Testis (tissue), 3 donors: ENCODE data around the gene ZNF581. TPM values are rescaled to one million over a fixed set of nuclear protein-coding genes. Genes with fewer than 3 reads are reported as not detected.
A peak's percentile ranks its signal among the peaks of the same experiment; 100 is the strongest.

Experiments used
- DNase-seq: peaks from one replicate; pipeline ENCODE4 v3.0.0-alpha.2; 2019
- H3K27ac ChIP-seq, 2 donors: fragments of 200-600 bp; sonication (generic); one replicate each; pipeline ENCODE4 v1.5.1; 2019
- H3K27me3 ChIP-seq: fragments of 200-600 bp; sonication (generic); one replicate; pipeline ENCODE4 v1.5.1; 2019
- H3K36me3 ChIP-seq: fragments of 200-600 bp; sonication (generic); one replicate; pipeline ENCODE4 v1.5.1; 2017; ENCODE audit warnings: low read depth; ENCODE audit errors: missing control alignments
- H3K4me1 ChIP-seq: fragments of 200-600 bp; sonication (generic); one replicate; pipeline ENCODE4 v1.5.1; 2019
- H3K4me3 ChIP-seq, 2 donors: fragments of 200-600 bp; sonication (generic); one replicate each; pipeline ENCODE4 v1.5.1; 2017 to 2019
- H3K9me3 ChIP-seq: fragments of 200-600 bp; sonication (generic); one replicate; pipeline ENCODE4 v1.5.1; 2017
- POLR2A ChIP-seq: fragments of 450-650 bp; IDR thresholded peaks from one replicate; pipeline ENCODE4 v1.6.1; 2017; ENCODE audit warnings: antibody characterized with exemption, mild to moderate bottlenecking, moderate library complexity
- WGBS, 2 donors: methylation state at CpG; one replicate each; pipeline ENCODE4 v1.1.5; 2018; 5-methylcytosine and 5-hydroxymethylcytosine counted together
- intact Hi-C: fragments of 100-400 bp; cut with DNase I; formaldehyde crosslinking; loops from one replicate; pipeline ENCODE4 v1.15.1; 2023; ENCODE audit warnings: low total_unique reads
- polyA plus RNA-seq: library from polyadenylated mRNA; stranded (reverse); fragments of 350-450 nt; fragmentation: Illumina TruSeq; extraction: RNeasy Lipid Tissue Mini Kit (QIAGEN cat#74804); gene quantifications from one replicate; pipeline ENCODE4 v1.2.3, GENCODE V29; 2014; ENCODE audit warnings: low read depth, low replicate concordance; ENCODE audit not compliant: insufficient read depth
- total RNA-seq, 2 donors: library from RNA; depleted of rRNA; stranded (reverse); fragments of >200 nt; gene quantifications; one replicate each; pipeline ENCODE4 v1.2.3, GENCODE V29; 2016
- TF ChIP-seq, protein P1 (sequence below), 3 experiments: fragments of 450-650 bp in 2 of 3; fragments of 200-600 bp in 1 of 3; sonication (generic) in 1 of 3; IDR thresholded peaks; one replicate each; pipeline ENCODE4 v1.5.1; 2016 to 2019; ENCODE audit warnings: antibody characterized with exemption in 3 of 3, mild to moderate bottlenecking in 2 of 3, moderate library complexity in 1 of 3

Gene ZNF581
- total and polyA plus RNA-seq, 3 donors from 2014 or later = 17.3 to 31.2 (median 18.4) TPM

DNA sequence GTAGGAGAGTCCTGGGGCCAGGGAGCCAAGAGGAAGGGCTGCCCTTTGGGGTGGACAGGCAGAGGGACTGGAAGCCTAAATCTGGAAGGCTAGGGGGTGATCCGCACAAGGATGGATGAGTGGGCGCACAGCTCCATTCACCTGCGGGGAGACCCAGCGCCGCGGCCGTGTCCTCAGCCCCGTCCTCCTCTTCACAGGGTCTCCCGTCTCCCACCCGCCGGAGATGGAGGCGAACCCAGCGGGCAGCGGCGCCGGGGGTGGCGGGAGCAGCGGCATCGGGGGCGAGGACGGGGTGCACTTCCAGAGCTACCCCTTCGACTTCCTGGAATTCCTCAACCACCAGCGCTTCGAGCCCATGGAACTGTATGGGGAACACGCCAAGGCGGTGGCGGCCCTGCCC, 30.1 kb upstream of the ZNF581 start:
- Histone ChIP-seq H3K9me3 (no peaks in the 10 kb centered on the region), H3K4me3 (no peak overlapping the region), H3K36me3 (no peaks in the 10 kb centered on the region), H3K27ac (no peak overlapping the region), H3K27me3 (no peaks in the 10 kb centered on the region), H3K4me1 (peaks cover 12% of the 10 kb centered on the region)
- no peak for DNase-seq
- no peak for TF ChIP-seq POLR2A
- TF ChIP-seq, protein P1, sequence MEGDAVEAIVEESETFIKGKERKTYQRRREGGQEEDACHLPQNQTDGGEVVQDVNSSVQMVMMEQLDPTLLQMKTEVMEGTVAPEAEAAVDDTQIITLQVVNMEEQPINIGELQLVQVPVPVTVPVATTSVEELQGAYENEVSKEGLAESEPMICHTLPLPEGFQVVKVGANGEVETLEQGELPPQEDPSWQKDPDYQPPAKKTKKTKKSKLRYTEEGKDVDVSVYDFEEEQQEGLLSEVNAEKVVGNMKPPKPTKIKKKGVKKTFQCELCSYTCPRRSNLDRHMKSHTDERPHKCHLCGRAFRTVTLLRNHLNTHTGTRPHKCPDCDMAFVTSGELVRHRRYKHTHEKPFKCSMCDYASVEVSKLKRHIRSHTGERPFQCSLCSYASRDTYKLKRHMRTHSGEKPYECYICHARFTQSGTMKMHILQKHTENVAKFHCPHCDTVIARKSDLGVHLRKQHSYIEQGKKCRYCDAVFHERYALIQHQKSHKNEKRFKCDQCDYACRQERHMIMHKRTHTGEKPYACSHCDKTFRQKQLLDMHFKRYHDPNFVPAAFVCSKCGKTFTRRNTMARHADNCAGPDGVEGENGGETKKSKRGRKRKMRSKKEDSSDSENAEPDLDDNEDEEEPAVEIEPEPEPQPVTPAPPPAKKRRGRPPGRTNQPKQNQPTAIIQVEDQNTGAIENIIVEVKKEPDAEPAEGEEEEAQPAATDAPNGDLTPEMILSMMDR (IDR thresholded peaks at IDR 0.05) = no peak
- intact Hi-C loops = no loop called here
- 77 to 79% methylated on average over 19 to 27 of the region's 27 CpGs for WGBS, 2 donors

DNA sequence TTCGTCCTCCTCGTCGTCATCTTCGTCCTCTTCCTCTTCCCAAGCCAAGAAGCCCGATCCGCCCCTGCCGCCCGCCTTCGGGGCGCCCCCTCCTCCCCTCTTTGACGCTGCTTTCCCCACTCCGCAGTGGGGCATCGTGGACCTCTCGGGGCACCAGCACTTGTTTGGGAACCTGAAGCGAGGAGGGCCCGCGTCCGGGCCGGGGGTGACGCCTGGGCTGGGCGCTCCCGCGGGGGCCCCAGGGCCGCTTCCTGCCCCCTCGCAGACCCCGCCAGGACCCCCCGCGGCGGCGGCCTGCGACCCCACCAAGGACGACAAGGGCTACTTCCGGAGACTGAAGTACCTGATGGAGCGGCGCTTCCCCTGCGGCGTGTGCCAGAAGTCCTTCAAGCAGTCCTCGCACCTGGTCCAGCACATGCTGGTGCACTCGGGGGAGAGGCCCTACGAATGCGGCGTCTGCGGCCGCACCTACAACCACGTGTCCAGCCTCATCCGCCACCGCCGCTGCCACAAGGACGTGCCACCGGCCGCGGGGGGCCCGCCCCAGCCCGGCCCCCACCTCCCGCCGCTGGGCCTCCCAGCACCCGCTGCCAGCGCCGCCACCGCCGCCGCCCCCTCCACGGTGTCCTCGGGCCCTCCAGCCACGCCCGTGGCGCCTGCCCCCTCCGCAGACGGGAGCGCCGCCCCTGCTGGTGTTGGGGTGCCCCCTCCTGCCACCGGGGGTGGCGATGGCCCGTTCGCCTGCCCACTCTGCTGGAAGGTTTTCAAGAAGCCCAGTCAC, 29.3 kb upstream of the ZNF581 start:
- WGBS, 2 donors = 72 to 82% methylated on average over 50 to 67 of the region's 75 CpGs
- TF ChIP-seq, protein P1 (IDR thresholded peaks at IDR 0.05) = no peak
- TF ChIP-seq POLR2A = no peak

DNA sequence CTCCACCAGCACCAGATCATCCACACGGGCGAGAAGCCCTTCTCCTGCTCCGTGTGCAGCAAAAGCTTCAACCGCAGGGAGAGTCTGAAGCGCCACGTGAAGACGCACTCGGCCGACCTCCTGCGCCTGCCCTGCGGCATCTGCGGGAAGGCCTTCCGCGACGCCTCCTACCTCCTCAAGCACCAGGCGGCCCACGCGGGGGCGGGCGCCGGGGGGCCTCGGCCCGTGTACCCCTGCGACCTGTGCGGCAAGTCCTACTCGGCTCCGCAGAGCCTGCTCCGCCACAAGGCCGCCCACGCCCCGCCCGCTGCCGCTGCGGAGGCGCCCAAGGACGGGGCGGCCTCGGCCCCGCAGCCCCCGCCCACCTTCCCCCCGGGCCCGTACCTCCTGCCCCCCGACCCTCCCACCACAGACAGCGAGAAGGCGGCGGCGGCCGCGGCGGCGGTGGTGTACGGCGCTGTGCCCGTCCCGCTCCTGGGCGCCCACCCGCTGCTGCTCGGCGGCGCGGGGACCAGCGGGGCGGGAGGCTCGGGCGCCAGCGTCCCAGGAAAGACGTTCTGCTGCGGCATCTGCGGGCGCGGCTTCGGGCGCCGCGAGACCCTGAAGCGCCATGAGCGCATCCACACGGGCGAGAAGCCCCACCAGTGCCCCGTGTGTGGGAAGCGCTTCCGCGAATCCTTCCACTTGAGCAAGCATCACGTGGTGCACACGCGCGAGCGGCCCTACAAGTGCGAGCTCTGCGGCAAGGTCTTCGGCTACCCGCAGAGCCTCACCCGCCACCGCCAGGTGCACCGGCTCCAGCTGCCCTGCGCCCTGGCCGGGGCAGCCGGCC, 28.5 kb upstream of the ZNF581 start:
- H3K4me1 ChIP-seq = peaks cover 12% of the 10 kb centered on the region
- no peaks in the 10 kb centered on the region for H3K36me3 ChIP-seq
- intact Hi-C loops = no loop called here
- no peak for DNase-seq
- no peaks in the 10 kb centered on the region for H3K9me3 ChIP-seq
- TF ChIP-seq, protein P1 (IDR thresholded peaks at IDR 0.05) = no peak
- no peak for TF ChIP-seq POLR2A
- H3K27ac ChIP-seq = no peak overlapping the region
- H3K4me3 ChIP-seq = peak overlapping the region in 1 of 2 donors; percentile 29
- WGBS, 2 donors = 74 to 93% methylated on average over 6 to 79 of the region's 98 CpGs
- no peaks in the 10 kb centered on the region for H3K27me3 ChIP-seq

More for the DNA sequence above, 29.3 kb upstream of the ZNF581 start:
- H3K36me3 ChIP-seq = no peaks in the 10 kb centered on the region
- intact Hi-C loops = no loop called here
- H3K9me3 ChIP-seq = no peaks in the 10 kb centered on the region
- H3K27ac ChIP-seq = no peak overlapping the region
- no peak overlapping the region for H3K4me3 ChIP-seq
- no peaks in the 10 kb centered on the region for H3K27me3 ChIP-seq
- no peak for DNase-seq
- peaks cover 12% of the 10 kb centered on the region for H3K4me1 ChIP-seq

DNA sequence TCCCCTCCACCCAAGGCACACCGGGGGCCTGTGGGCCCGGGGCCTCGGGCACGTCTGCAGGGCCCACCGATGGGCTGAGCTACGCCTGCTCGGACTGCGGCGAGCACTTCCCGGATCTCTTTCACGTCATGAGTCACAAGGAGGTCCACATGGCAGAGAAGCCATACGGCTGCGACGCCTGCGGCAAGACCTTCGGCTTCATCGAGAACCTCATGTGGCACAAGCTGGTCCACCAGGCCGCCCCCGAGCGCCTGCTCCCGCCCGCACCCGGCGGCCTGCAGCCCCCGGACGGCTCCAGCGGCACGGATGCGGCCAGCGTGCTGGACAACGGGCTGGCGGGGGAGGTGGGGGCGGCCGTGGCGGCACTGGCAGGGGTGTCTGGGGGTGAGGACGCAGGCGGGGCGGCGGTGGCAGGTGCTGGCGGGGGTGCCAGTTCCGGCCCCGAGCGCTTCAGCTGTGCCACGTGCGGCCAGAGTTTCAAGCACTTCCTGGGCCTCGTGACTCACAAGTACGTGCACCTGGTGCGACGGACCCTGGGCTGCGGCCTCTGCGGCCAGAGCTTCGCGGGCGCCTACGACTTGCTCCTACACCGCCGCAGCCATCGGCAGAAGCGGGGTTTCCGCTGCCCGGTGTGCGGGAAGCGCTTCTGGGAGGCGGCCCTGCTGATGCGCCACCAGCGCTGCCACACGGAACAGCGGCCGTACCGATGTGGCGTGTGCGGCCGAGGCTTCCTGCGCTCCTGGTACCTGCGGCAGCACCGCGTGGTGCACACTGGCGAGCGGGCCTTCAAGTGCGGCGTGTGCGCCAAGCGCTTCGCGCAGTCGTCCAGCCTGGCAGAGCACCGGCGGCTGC, 27.7 kb upstream of the ZNF581 start:
- no peaks in the 10 kb centered on the region for H3K27me3 ChIP-seq
- H3K4me1 ChIP-seq = peaks cover 12% of the 10 kb centered on the region
- H3K4me3 ChIP-seq = peak overlapping the region in 1 of 2 donors; percentile 29
- WGBS, 2 donors = 84 to 86% methylated on average over 38 to 85 of the region's 88 CpGs
- no peak overlapping the region for H3K27ac ChIP-seq
- TF ChIP-seq, protein P1 (IDR thresholded peaks at IDR 0.05) = no peak
- no peak for TF ChIP-seq POLR2A
- no peaks in the 10 kb centered on the region for H3K9me3 ChIP-seq
- DNase-seq = no peak
- H3K36me3 ChIP-seq = no peaks in the 10 kb centered on the region
- intact Hi-C loops = no loop called here
